H1 (cell line): ENCODE measurements around the gene ADIRF. TPM values are rescaled to one million over a fixed set of nuclear protein-coding genes. Genes with fewer than 3 reads are reported as not detected.

ENCODE experiments used
- FOSL1 ChIP-seq: IDR thresholded peaks from 2 replicates; pipeline ENCODE4 v1.6.1; 2011; ENCODE audit warnings: mild to moderate bottlenecking, low read depth, low read length, moderate library complexity; ENCODE audit not compliant: insufficient read depth
- HDAC2 ChIP-seq, 2 experiments: fragments of 300-600 bp in 1 of 2; sonication (generic) in 1 of 2; IDR thresholded peaks; 2 replicates each; pipeline ENCODE4 v1.6.1; 2011 to 2012; ENCODE audit warnings: low read depth in 2 of 2, low read length in 2 of 2, mild to moderate bottlenecking in 2 of 2, moderate library complexity in 2 of 2, borderline replicate concordance in 1 of 2, inconsistent platforms in 1 of 2
- JUND ChIP-seq: IDR thresholded peaks from 2 replicates; pipeline ENCODE4 v1.6.1; 2011; ENCODE audit warnings: mild to moderate bottlenecking, improper control_type of control experiment, low read length
- MAFK ChIP-seq: IDR thresholded peaks from 2 replicates; pipeline ENCODE4 v1.6.1; 2012; ENCODE audit warnings: low read depth, mild to moderate bottlenecking, improper control_type of control experiment, low read length
- NRF1 ChIP-seq: IDR thresholded peaks from 2 replicates; pipeline ENCODE4 v1.6.1; 2011; ENCODE audit warnings: mild to moderate bottlenecking, low read depth, low read length, improper control_type of control experiment
- RXRA ChIP-seq: IDR thresholded peaks from 2 replicates; pipeline ENCODE4 v1.6.1; 2011; ENCODE audit warnings: low read depth, mild to moderate bottlenecking, low read length, moderate library complexity; ENCODE audit not compliant: insufficient read depth
- SP2 ChIP-seq: IDR thresholded peaks from 2 replicates; pipeline ENCODE4 v1.6.1; 2012; ENCODE audit warnings: mild to moderate bottlenecking, low read length, inconsistent platforms
- TCF12 ChIP-seq: IDR thresholded peaks from 2 replicates; pipeline ENCODE4 v1.6.1; 2011; ENCODE audit warnings: low read depth, mild to moderate bottlenecking, low read length
- polyA plus RNA-seq, 7 experiments: library from polyadenylated mRNA; depleted of rRNA in 3 of 7; stranded (reverse) in 5 of 7; unstranded in 2 of 7; fragments of >200 nt in 5 of 7; fragments of 200-250 nt in 2 of 7; gene quantifications; 1 replicate in 5 of 7; 2 replicates in 1 of 7; 4 replicates in 1 of 7; pipeline versions ENCODE4 v1.2.1 to v1.2.3, GENCODE V29; 2011 to 2013; ENCODE audit warnings: missing spikeins in 2 of 7, mixed read lengths in 2 of 7
- total RNA-seq: library from RNA; stranded (reverse); fragmentation: NEBNext Ultra II Directional; extraction: Animal tissue kit (Norgen Biotek cat#: 25700); gene quantifications from 2 replicates; pipeline ENCODE4 v1.2.1, GENCODE V29; 2021

ADIRF gene
- total and polyA plus RNA-seq, 2 of the 8 experiments (the other 6 are each of a cell fraction or from before 2014, with no cell fraction given), result not detected

GRCh38 chr10:86968271-86968993 lies at the start of gene ADIRF (continued):
- TF ChIP-seq FOSL1, result no peak
- no peak for TF ChIP-seq MAFK
- no peak for TF ChIP-seq JUND
- no peak for TF ChIP-seq NRF1
- no peak for TF ChIP-seq RXRA
- no peak for TF ChIP-seq SP2
- TF ChIP-seq TCF12, result no peak
- TF ChIP-seq HDAC2 (IDR thresholded peaks at IDR 0.05; ENCODE audit: borderline replicate concordance in 1 of 2, low read depth in 2 of 2, low read length in 2 of 2), result no peak
- TF ChIP-seq, all 59 proteins: peak for 0
